Activated CD4-positive, CD25-positive, alpha-beta regulatory T cell (primary cell): ENCODE results near the gene NTHL1.
A peak's percentile ranks its signal among the peaks of the same experiment; 100 is the strongest.

Source experiments
- DNase-seq, 4 experiments: peaks; one replicate each; lab custom pipeline; 2025; lab: John Stamatoyannopoulos, UW

The NTHL1 gene

GRCh38 chr16:2047330-2048115 is at the start of gene NTHL1, which contains the start of gene TSC2:
Gene NTHL1 (minus strand): TSS chr16:2047834. CDS start chr16:2047823, 11 bp downstream.
Gene TSC2 (plus strand): TSS chr16:2047985. CDS start chr16:2048616, 631 bp downstream.
- peak; percentile 86 to 90 (median 88) for DNase-seq

- no peak for DNase-seq
These were observed 49.4 kb upstream of the NTHL1 start for GRCh38 chr16:2096853-2097595.

- no peak for DNase-seq
These were observed 48.4 kb upstream of the NTHL1 start for GRCh38 chr16:2095918-2096582.

- no peak for DNase-seq
These were observed 47.8 kb upstream of the NTHL1 start for GRCh38 chr16:2095315-2095853.

GRCh38 chr16:2093793-2094192 is 46.2 kb upstream of the NTHL1 start:
- DNase-seq: no peak

- no peak for DNase-seq
These were observed 45.2 kb upstream of the NTHL1 start for GRCh38 chr16:2092866-2093265.

- no peak for DNase-seq
These were observed 44.6 kb upstream of the NTHL1 start for GRCh38 chr16:2092256-2092620.

GRCh38 chr16:2091547-2092255 is 44.1 kb upstream of the NTHL1 start:
- no peak for DNase-seq

- no peak for DNase-seq
These were observed 43.3 kb upstream of the NTHL1 start for GRCh38 chr16:2090777-2091546.

GRCh38 chr16:2090481-2090776 is 42.8 kb upstream of the NTHL1 start:
- no peak for DNase-seq

- no peak for DNase-seq
These were observed 42.3 kb upstream of the NTHL1 start for GRCh38 chr16:2089706-2090480.

GRCh38 chr16:2088759-2089358 is 41.2 kb upstream of the NTHL1 start:
- no peak for DNase-seq

GRCh38 chr16:2087748-2088631 is 40.4 kb upstream of the NTHL1 start:
- no peak for DNase-seq

GRCh38 chr16:2086812-2087747 is 39.4 kb upstream of the NTHL1 start:
- no peak for DNase-seq

GRCh38 chr16:2086106-2086742 is 38.6 kb upstream of the NTHL1 start:
- no peak for DNase-seq

GRCh38 chr16:2085669-2086068 is 38.0 kb upstream of the NTHL1 start:
- DNase-seq: no peak

GRCh38 chr16:2084895-2085625 is 37.4 kb upstream of the NTHL1 start:
- no peak for DNase-seq
